Measurements from ENCODE around the gene CARNS1.

Gene CARNS1

GRCh38 chr11:67441098-67441563 lies 25.7 kb downstream of the CARNS1 start:
- no peak for DNase-seq

GRCh38 chr11:67441731-67442351 lies 26.4 kb downstream of the CARNS1 start:
- no peak for DNase-seq

GRCh38 chr11:67442504-67443404 lies 27.3 kb downstream of the CARNS1 start:
- DNase-seq, result no peak

- no peak for DNase-seq
Observed at GRCh38 chr11:67445515-67445914, 30.0 kb downstream of the CARNS1 start.

- DNase-seq, result no peak
Observed at GRCh38 chr11:67448220-67448609, 32.7 kb downstream of the CARNS1 start.

GRCh38 chr11:67449116-67449844 lies 33.8 kb downstream of the CARNS1 start:
- DNase-seq, result no peak

GRCh38 chr11:67450796-67451657 lies 35.5 kb downstream of the CARNS1 start:
- no peak for DNase-seq

- DNase-seq, result no peak
Observed at GRCh38 chr11:67451658-67451976, 36.1 kb downstream of the CARNS1 start.

- peak in 3 of 14 donors; percentile 17 to 36 (median 27) for DNase-seq
Observed at GRCh38 chr11:67452141-67452952, 36.9 kb downstream of the CARNS1 start, which contains the start of gene GPR152. GPR152 (minus strand) TSS chr11:67452729; CDS start chr11:67452724, 5 bp downstream.

GRCh38 chr11:67453816-67454732 lies 38.6 kb downstream of the CARNS1 start:
- no peak for DNase-seq

- no peak for DNase-seq
Observed at GRCh38 chr11:67455054-67455453, 39.6 kb downstream of the CARNS1 start, which contains the start of gene CABP4. CABP4 (plus strand) TSS chr11:67455354; CDS start chr11:67455424, 70 bp downstream.

- DNase-seq, result no peak
Observed at GRCh38 chr11:67456068-67456705, 40.7 kb downstream of the CARNS1 start.

GRCh38 chr11:67457453-67457852 lies 42.0 kb downstream of the CARNS1 start:
- no peak for DNase-seq

GRCh38 chr11:67458266-67458665 lies 42.8 kb downstream of the CARNS1 start:
- no peak for DNase-seq

- DNase-seq, result no peak
Observed at GRCh38 chr11:67463186-67463585, 47.7 kb downstream of the CARNS1 start.

- peak in 8 of 14 donors; percentile 40 to 87 (median 44) for DNase-seq
Observed at GRCh38 chr11:67463680-67464410, 48.4 kb downstream of the CARNS1 start.

- DNase-seq, result peak in 12 of 14 donors; percentile 56 to 80 (median 70)
Observed at GRCh38 chr11:67464411-67465188, 49.1 kb downstream of the CARNS1 start.

GRCh38 chr11:67465189-67465510 lies 49.7 kb downstream of the CARNS1 start:
- no peak for DNase-seq
